Neural crest cell (in vitro differentiated cells): Measurements from ENCODE around the gene PAGE1. TPM values are rescaled to one million over a fixed set of nuclear protein-coding genes. Genes with fewer than 3 reads are reported as not detected.

Source experiments
- DNase-seq: peaks from one replicate; pipeline ENCODE4 v3.0.0; 2021; ENCODE audit warnings: low read depth, mixed read lengths, low spot score
- H3K27ac Mint-ChIP-seq: one replicate; pipeline ENCODE4 v1.8.0; 2021; ENCODE audit warnings: mild to moderate bottlenecking, mixed read lengths; ENCODE audit not compliant: unreplicated experiment
- H3K27me3 Mint-ChIP-seq: 2 replicates; pipeline ENCODE4 v1.8.0; 2021; ENCODE audit warnings: low read depth, mild to moderate bottlenecking, mixed read lengths
- H3K36me3 Mint-ChIP-seq: 2 replicates; pipeline ENCODE4 v1.8.0; 2021; ENCODE audit warnings: low read depth, mild to moderate bottlenecking, mixed read lengths
- H3K4me1 Mint-ChIP-seq: 2 replicates; pipeline ENCODE4 v1.8.0; 2021; ENCODE audit warnings: mixed read lengths
- H3K4me3 Mint-ChIP-seq: one replicate; pipeline ENCODE4 v1.8.0; 2021; ENCODE audit warnings: mild to moderate bottlenecking, mixed read lengths
- H3K9me3 Mint-ChIP-seq: 2 replicates; pipeline ENCODE4 v1.8.0; 2021; ENCODE audit warnings: mixed read lengths
- total RNA-seq: library from RNA; stranded (reverse); gene quantifications from 2 replicates; pipeline ENCODE4 v1.2.1, GENCODE V29; 2021
- TF ChIP-seq, protein P1 (sequence below): fragments of 200-600 bp; sonication (generic); conservative IDR thresholded peaks from 2 replicates; pipeline ENCODE4 v1.5.0; 2021; ENCODE audit warnings: antibody characterized with exemption, mild to moderate bottlenecking

The PAGE1 gene
- total RNA-seq, 1 donor from 2014 or later: not detected

DNA sequence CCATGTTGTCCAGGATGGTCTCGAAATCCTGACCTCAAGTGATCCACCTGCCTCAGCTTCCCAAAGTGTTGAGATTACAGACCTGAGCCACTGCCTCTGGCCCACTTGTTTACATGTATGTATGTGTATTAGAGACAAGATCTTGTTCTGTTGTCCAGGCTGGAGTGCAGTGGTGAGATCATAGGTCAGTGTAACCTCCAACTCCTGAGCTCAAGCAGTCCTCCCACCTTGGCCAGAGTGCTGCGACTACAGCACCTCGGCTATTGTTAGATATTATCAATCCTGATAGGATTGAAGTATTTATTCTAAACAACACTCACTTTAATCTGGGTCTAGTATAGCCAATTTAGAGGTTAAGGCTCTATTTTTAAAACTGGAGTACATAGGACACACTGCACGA is 36.0 kb downstream of the PAGE1 start:
- DNase-seq: no peak
- Mint-ChIP-seq H3K36me3 (no peaks in the 10 kb centered on the region), H3K9me3 (peaks cover 4% of the 10 kb centered on the region), H3K4me3 (no peak overlapping the region), H3K27me3 (no peaks in the 10 kb centered on the region), H3K27ac (no peak overlapping the region), H3K4me1 (no peaks in the 10 kb centered on the region)
- TF ChIP-seq, protein P1, sequence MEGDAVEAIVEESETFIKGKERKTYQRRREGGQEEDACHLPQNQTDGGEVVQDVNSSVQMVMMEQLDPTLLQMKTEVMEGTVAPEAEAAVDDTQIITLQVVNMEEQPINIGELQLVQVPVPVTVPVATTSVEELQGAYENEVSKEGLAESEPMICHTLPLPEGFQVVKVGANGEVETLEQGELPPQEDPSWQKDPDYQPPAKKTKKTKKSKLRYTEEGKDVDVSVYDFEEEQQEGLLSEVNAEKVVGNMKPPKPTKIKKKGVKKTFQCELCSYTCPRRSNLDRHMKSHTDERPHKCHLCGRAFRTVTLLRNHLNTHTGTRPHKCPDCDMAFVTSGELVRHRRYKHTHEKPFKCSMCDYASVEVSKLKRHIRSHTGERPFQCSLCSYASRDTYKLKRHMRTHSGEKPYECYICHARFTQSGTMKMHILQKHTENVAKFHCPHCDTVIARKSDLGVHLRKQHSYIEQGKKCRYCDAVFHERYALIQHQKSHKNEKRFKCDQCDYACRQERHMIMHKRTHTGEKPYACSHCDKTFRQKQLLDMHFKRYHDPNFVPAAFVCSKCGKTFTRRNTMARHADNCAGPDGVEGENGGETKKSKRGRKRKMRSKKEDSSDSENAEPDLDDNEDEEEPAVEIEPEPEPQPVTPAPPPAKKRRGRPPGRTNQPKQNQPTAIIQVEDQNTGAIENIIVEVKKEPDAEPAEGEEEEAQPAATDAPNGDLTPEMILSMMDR: no peak

DNA sequence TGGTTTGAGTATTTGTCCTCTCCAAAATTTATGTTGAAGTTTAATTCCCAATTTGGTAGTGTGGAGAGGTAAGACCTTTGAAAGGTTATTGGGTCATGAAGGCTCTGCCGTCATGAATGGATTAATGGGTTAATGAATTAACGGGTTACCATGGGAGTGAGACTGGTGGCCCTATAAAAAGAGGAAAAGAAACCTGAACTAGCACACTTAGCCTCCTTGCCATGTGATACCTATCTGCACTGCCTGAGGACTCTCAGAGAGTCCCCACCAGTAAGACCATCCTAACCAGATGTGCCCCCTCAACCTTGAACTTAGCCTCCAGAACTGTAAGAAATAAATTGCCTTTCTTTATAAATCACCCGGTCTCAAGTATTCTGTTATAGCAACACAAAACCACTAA is 39.3 kb downstream of the PAGE1 start:
- Mint-ChIP-seq H3K27ac (no peak overlapping the region), H3K4me1 (no peaks in the 10 kb centered on the region), H3K9me3 (no peaks in the 10 kb centered on the region), H3K36me3 (no peaks in the 10 kb centered on the region), H3K27me3 (no peaks in the 10 kb centered on the region), H3K4me3 (no peak overlapping the region)
- TF ChIP-seq, protein P1: no peak
- no peak for DNase-seq

- H3K4me3 Mint-ChIP-seq: no peak overlapping the region
- H3K4me1 Mint-ChIP-seq: no peaks in the 10 kb centered on the region
- no peaks in the 10 kb centered on the region for H3K27me3 Mint-ChIP-seq
- peaks cover 3% of the 10 kb centered on the region for H3K9me3 Mint-ChIP-seq
- TF ChIP-seq, protein P1: no peak
- no peak for DNase-seq
- no peak overlapping the region for H3K27ac Mint-ChIP-seq
- peaks cover 2% of the 10 kb centered on the region for H3K36me3 Mint-ChIP-seq
Observed at GRCh38 chrX:49644991-49645637, 50.7 kb downstream of the PAGE1 start.

Other genes starting within 250 kb of the PAGE1 start
- not detected in 2 replicates for gene GAGE12C, start 163.8 kb downstream of the PAGE1 start, total RNA-seq
- not detected in 2 replicates for gene GAGE12D, start 154.3 kb downstream of the PAGE1 start, total RNA-seq
- not detected in 2 replicates for gene GAGE12E, start 144.7 kb downstream of the PAGE1 start, total RNA-seq
- not detected in 2 replicates for gene GAGE12F, start 135.1 kb downstream of the PAGE1 start, total RNA-seq
- not detected in 2 replicates for gene GAGE12G, start 125.6 kb downstream of the PAGE1 start, total RNA-seq
- gene GAGE12H, start 116.0 kb downstream of the PAGE1 start, total RNA-seq: not detected in 2 replicates
- gene GAGE2A, start 106.5 kb downstream of the PAGE1 start, total RNA-seq: not detected in 2 replicates
- gene GAGE1, start 97.0 kb downstream of the PAGE1 start, total RNA-seq: not detected in 2 replicates
- gene PAGE4, start 133.3 kb upstream of the PAGE1 start, total RNA-seq: not detected in 2 replicates
- 6.8 and 7.3 TPM in 2 replicates for gene USP27X, start 183.5 kb upstream of the PAGE1 start, total RNA-seq
- 16.7 TPM in 2 replicates for gene CLCN5, start 226.6 kb upstream of the PAGE1 start, total RNA-seq